A549 (cell line): ENCODE measurements around the gene RPLP2. TPM values are rescaled to one million over a fixed set of nuclear protein-coding genes. Genes with fewer than 3 reads are reported as not detected.
A peak's percentile ranks its signal among the peaks of the same experiment; 100 is the strongest.

ENCODE experiments used
- ATAC-seq, 2 experiments: fragments of 200-7000 bp in 1 of 2; fragments of >200 bp in 1 of 2; cut with Nextera tagmentation in 1 of 2; cut with Tn5 transposase in 1 of 2; 3 replicates each; pipeline versions ENCODE4 v1.8.0 to v1.9.1; 2018 to 2020; ENCODE audit warnings: mild to moderate bottlenecking in 1 of 2, moderate library complexity in 1 of 2
- CTCF ChIA-PET: fragments of 300-600 bp; sonication (Branson Sonifier 250); formaldehyde crosslinking; extraction: SDS; loops from one replicate; lab custom pipeline; 2021; ENCODE audit warnings: antibody characterized with exemption, inconsistent platforms; lab: Yijun Ruan, JAX
- POLR2A ChIA-PET: fragments of 350-600 bp; formaldehyde crosslinking; extraction: SDS; loops from one replicate; lab custom pipeline; 2021; ENCODE audit warnings: antibody characterized with exemption, inconsistent platforms; lab: Yijun Ruan, JAX
- DNase-seq, 2 experiments: peaks; one replicate each; pipeline versions ENCODE4 v3.0.0 to v3.0.0-alpha.2; 2011 to 2016; ENCODE audit warnings: low read depth in 1 of 2, low spot score in 1 of 2
- FAIRE-seq: peaks from 2 replicates; lab custom pipeline; 2011; peaks lifted over from hg19 to GRCh38; lab: Jason Lieb, UNC
- H3K27ac ChIP-seq, 2 experiments: fragments of >200 bp; sonication (Bioruptor Twin); formaldehyde crosslinking; 3 replicates each; pipeline ENCODE4 v1.5.1; 2016 to 2017
- H3K4me1 ChIP-seq: fragments of >200 bp; sonication (Bioruptor Twin); formaldehyde crosslinking; 3 replicates; pipeline ENCODE4 v1.6.1; 2016
- H3K4me2 ChIP-seq: fragments of >200 bp; sonication (Bioruptor Twin); formaldehyde crosslinking; 3 replicates; pipeline ENCODE4 v1.6.1; 2016
- H3K4me3 ChIP-seq: fragments of >200 bp; sonication (Bioruptor Twin); formaldehyde crosslinking; 3 replicates; pipeline ENCODE4 v1.5.1; 2016
- H3K9me3 ChIP-seq: fragments of >200 bp; sonication (Bioruptor Twin); formaldehyde crosslinking; 3 replicates; pipeline ENCODE4 v1.6.1; 2016
- CBX8 ChIP-seq: fragments of 200-600 bp; sonication (generic); IDR thresholded peaks from 2 replicates; pipeline ENCODE4 v1.6.1; 2016
- CEBPB ChIP-seq, 2 experiments: fragments of >200 bp in 1 of 2; sonication (Bioruptor Twin) in 1 of 2; formaldehyde crosslinking in 1 of 2; IDR thresholded peaks; 2 replicates each; pipeline ENCODE4 v1.6.1; 2012 to 2016
- CHD4 ChIP-seq: fragments of 200-600 bp; sonication (generic); IDR thresholded peaks from 2 replicates; pipeline ENCODE4 v1.6.1; 2016; ENCODE audit warnings: antibody characterized with exemption, mild to moderate bottlenecking, borderline replicate concordance
- FOXS1 ChIP-seq: fragments of 250-450 bp; sonication (Bioruptor Pico); IDR thresholded peaks from 2 replicates; pipeline ENCODE4 v1.5.0; 2020; ENCODE audit warnings: mild to moderate bottlenecking, moderate library complexity
- HOXB5 ChIP-seq: fragments of 250-450 bp; sonication (Bioruptor Pico); IDR thresholded peaks from 2 replicates; pipeline ENCODE4 v1.5.0; 2020; ENCODE audit warnings: mild to moderate bottlenecking, moderate library complexity
- JUN ChIP-seq, 2 experiments: fragments of >200 bp; sonication (Bioruptor Twin); formaldehyde crosslinking; IDR thresholded peaks; 2 replicates in 1 of 2; 3 replicates in 1 of 2; pipeline ENCODE4 v1.6.1; 2016 to 2017
- KDM5A ChIP-seq: fragments of 200-600 bp; sonication (generic); IDR thresholded peaks from 2 replicates; pipeline ENCODE4 v1.6.1; 2016; ENCODE audit warnings: antibody characterized with exemption, mild to moderate bottlenecking
- MAZ ChIP-seq: fragments of 150-350 bp; IDR thresholded peaks from 2 replicates; pipeline ENCODE4 v1.6.1; 2014; ENCODE audit warnings: antibody characterized with exemption, low read depth, low read length, borderline replicate concordance
- MYC ChIP-seq: IDR thresholded peaks from 2 replicates; pipeline ENCODE4 v1.6.1; 2012; ENCODE audit warnings: mild to moderate bottlenecking, inconsistent platforms, low read length, improper control_type of control experiment, borderline replicate concordance
- NFE2L2 ChIP-seq: fragments of 150-350 bp; conservative IDR thresholded peaks from 2 replicates; pipeline ENCODE4 v1.6.1; 2014; ENCODE audit warnings: low read length
- NPAS2 ChIP-seq: fragments of 250-450 bp; sonication (Bioruptor Pico); IDR thresholded peaks from 2 replicates; pipeline ENCODE4 v1.8.0; 2022; ENCODE audit warnings: mild to moderate bottlenecking, moderate library complexity, borderline replicate concordance
- POLR2A ChIP-seq: IDR thresholded peaks from 2 replicates; pipeline ENCODE4 v1.6.1; 2012; ENCODE audit warnings: mild to moderate bottlenecking, low read length
- RFX5 ChIP-seq: fragments of 450-650 bp; IDR thresholded peaks from 2 replicates; pipeline ENCODE4 v1.7.1; 2014; ENCODE audit warnings: antibody characterized with exemption, mild to moderate bottlenecking, moderate library complexity
- TP53 ChIP-seq: fragments of 250-450 bp; sonication (Bioruptor Pico); IDR thresholded peaks from 2 replicates; pipeline ENCODE4 v1.5.0; 2021; ENCODE audit warnings: mild to moderate bottlenecking, moderate library complexity
- WGBS: methylation state at CpG from one replicate; pipeline ENCODE4 v1.1.6; 2017; ENCODE audit errors: missing lambda C conversion rate; 5-methylcytosine and 5-hydroxymethylcytosine counted together
- polyA plus RNA-seq, 4 experiments: library from polyadenylated mRNA; depleted of rRNA in 3 of 4; stranded (reverse); fragments of >200 nt; fragmentation: RNase III in 1 of 4; extraction: RNeasy Plus Mini Kit Qiagen cat#74134 plus additional on column Dnase treatment in 1 of 4; gene quantifications; 2 replicates in 3 of 4; 3 replicates in 1 of 4; pipeline ENCODE4 v1.2.3, GENCODE V29; 2011 to 2017
- TF ChIP-seq, protein P1 (sequence below): fragments of 200-600 bp; sonication (generic); IDR thresholded peaks from 2 replicates; pipeline ENCODE4 v1.6.1; 2016; ENCODE audit warnings: antibody characterized with exemption, mild to moderate bottlenecking, moderate library complexity
- TF ChIP-seq, protein P2 (sequence below): fragments of 450-650 bp; IDR thresholded peaks from 2 replicates; pipeline ENCODE4 v1.6.1; 2014; ENCODE audit warnings: antibody characterized with exemption
- TF ChIP-seq, protein P3 (sequence below): fragments of >200 bp; sonication (Bioruptor Twin); formaldehyde crosslinking; IDR thresholded peaks from 3 replicates; pipeline ENCODE4 v1.5.1; 2016
- TF ChIP-seq, protein P4 (sequence below): fragments of 150-350 bp; IDR thresholded peaks from 2 replicates; pipeline ENCODE4 v1.6.1; 2014; ENCODE audit warnings: low read depth, mild to moderate bottlenecking, low read length

The RPLP2 gene
- polyA plus RNA-seq, 2 of the 4 experiments (the other 2 are of a cell fraction) = 1,493 to 2,508 TPM

DNA sequence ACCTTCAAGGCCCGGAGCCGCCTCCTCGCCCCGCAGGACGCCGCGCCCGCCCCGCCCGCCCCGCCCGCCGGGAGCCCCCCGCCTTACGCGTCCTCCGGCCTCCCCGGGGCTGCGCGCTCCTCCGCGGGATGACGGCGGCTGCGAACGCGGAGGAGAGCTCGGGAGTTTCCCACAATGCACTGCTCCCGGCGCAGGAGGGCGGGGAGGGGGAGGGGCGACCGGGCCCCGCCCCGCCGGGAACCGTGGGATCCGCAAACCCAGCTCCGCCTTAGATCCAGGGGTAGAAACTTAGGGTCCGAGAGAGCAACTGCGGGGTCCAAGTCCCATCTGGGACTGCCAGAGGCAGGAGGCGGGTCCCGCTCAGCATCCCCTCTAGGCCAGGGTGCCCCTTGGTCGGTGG lies 19.8 kb upstream of the RPLP2 start, which contains the start of gene CEND1 (continued):
- no peak for TF ChIP-seq NPAS2 (CRISPR knock-in tag)
- TF ChIP-seq, protein P1, sequence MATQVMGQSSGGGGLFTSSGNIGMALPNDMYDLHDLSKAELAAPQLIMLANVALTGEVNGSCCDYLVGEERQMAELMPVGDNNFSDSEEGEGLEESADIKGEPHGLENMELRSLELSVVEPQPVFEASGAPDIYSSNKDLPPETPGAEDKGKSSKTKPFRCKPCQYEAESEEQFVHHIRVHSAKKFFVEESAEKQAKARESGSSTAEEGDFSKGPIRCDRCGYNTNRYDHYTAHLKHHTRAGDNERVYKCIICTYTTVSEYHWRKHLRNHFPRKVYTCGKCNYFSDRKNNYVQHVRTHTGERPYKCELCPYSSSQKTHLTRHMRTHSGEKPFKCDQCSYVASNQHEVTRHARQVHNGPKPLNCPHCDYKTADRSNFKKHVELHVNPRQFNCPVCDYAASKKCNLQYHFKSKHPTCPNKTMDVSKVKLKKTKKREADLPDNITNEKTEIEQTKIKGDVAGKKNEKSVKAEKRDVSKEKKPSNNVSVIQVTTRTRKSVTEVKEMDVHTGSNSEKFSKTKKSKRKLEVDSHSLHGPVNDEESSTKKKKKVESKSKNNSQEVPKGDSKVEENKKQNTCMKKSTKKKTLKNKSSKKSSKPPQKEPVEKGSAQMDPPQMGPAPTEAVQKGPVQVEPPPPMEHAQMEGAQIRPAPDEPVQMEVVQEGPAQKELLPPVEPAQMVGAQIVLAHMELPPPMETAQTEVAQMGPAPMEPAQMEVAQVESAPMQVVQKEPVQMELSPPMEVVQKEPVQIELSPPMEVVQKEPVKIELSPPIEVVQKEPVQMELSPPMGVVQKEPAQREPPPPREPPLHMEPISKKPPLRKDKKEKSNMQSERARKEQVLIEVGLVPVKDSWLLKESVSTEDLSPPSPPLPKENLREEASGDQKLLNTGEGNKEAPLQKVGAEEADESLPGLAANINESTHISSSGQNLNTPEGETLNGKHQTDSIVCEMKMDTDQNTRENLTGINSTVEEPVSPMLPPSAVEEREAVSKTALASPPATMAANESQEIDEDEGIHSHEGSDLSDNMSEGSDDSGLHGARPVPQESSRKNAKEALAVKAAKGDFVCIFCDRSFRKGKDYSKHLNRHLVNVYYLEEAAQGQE = no peak
- TF ChIP-seq, all 56 proteins: peak for 0

DNA sequence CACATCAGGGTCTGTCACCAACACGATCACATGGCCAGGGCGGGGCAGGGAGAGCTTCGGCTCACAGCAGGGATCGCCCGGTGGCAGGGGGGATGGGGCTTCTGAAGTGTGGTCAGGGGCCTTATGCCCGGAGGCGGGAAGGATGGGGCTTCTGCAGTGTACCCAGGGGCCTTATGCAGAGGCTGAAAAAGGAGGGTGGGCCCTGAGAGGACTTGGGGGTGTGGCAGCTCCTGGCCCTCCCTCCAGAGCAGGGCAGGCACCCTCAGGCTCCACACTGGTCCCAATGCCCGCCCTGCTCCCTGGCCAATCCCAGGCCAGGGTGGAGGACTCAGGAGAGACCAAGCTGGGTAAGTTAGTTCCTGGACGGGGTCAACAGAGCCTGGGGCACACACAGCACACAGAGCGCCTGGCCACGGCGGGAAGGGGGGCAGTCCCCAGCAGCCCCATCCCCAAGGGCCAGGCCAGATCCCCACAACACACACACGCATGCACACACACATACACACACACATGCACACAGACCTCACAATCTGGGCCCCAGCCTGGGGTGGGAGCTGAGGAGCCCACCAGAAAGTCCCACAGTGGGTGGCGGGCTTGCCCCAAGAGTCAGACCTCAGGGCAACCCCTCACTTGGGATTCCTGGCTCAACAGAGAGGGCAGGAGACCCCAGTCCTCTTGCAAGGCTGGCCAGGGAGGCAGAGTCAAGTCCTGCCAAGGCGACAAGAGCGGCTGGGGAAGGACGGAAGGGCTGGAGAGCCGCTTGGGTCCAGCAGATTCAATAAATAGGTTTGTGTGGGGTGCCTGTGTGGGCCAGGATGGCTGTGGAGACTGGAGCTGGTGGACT lies 18.8 kb upstream of the RPLP2 start:
- CTCF ChIA-PET = interaction anchor here (0.6 to 1.6 kb wide), 3 partner anchors 8 to 16 kb away, joined by 4 read pairs; no protein-coding TSS in a partner anchor
- H3K9me3 ChIP-seq = no peaks in the 10 kb centered on the region
- peak overlapping the region in 1 of 2 experiments; percentile 72; a peak in 1 of 6 replicates for H3K27ac ChIP-seq
- peaks cover 39% of the 10 kb centered on the region for H3K4me1 ChIP-seq
- ATAC-seq = peak; percentile 36 to 83
- H3K4me2 ChIP-seq = peak overlapping the region; percentile 77
- no peak for FAIRE-seq
- peak in 1 of 2 experiments; percentile 74 for DNase-seq
- TF ChIP-seq TP53 (CRISPR knock-in tag) (no peak), JUN (IDR thresholded peaks at IDR 0.05) (peak in 1 of 2 experiments; percentile 24; a peak in 1 of 5 replicates), POLR2A (no peak)
- TF ChIP-seq, protein P2, sequence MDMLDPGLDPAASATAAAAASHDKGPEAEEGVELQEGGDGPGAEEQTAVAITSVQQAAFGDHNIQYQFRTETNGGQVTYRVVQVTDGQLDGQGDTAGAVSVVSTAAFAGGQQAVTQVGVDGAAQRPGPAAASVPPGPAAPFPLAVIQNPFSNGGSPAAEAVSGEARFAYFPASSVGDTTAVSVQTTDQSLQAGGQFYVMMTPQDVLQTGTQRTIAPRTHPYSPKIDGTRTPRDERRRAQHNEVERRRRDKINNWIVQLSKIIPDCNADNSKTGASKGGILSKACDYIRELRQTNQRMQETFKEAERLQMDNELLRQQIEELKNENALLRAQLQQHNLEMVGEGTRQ = 0 out of 2 replicates have a peak, but pooled peaks have one; percentile 33
- TF ChIP-seq, all 56 proteins: peak for 2
- no peak overlapping the region for H3K4me3 ChIP-seq
- POLR2A ChIA-PET = interaction anchor here (1.3 to 2.1 kb wide), 4 partner anchors 12 to 18 kb away, joined by 3 to 9 read pairs (median 4); partner anchors contain the start of genes GATD1 and RPLP2
- 59% methylated on average over 18 of the region's 18 CpGs for WGBS

DNA sequence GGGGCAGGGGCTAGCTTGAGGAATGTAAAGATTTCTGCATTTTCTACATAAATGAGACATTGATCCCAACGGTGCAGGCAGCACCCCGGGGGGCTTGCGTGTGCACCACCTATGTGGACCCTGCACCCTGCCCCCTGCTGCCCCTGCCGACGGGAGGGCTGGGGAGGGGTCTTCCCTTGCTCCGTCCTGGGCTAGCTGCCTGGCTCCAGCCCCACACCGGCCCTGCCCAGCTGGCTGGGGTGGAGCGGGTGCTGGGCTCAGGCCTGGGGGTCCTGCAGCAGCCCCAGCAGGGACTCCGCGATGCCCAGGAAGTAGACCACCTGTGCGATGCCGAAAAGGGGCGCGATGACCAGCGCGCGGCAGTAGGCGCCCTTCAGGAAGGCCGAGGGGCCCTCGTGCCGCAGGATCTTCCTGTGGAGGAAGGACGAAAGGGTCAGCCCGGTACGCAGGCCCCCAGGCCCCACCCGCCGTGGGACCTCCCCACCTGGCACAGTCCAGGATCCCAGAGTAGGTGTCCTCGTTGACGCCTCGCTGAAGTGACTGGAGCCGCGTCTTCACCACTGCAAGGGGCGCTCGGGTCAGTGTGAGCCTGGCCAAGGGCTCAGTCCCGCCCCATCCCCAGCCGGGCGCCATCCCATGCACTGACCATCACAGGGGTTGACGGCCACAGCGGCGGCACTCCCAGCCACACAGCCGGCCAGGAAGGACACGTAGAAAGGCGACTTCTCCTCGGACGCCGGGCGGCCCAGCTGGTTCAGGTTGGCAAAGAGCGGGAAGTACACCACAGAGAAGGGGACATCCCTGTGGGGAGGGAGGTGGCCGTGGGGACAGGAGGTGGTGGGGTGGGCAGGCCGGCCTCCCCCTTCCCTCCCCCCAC lies 17.9 kb upstream of the RPLP2 start:
- POLR2A ChIA-PET = interaction anchor here (1.3 to 2.1 kb wide), 2 partner anchors 15 to 17 kb away, joined by 3 to 9 read pairs; partner anchors contain the start of genes GATD1 and RPLP2
- CTCF ChIA-PET = interaction anchor here (0.6 to 1.0 kb wide), 2 partner anchors 49 to 65 kb away, joined by 3 read pairs; no protein-coding TSS in a partner anchor
- H3K27ac ChIP-seq = no peak overlapping the region
- no peak overlapping the region for H3K4me2 ChIP-seq
- DNase-seq (no peak), FAIRE-seq (no peak), ATAC-seq (no peak)
- H3K9me3 ChIP-seq = no peaks in the 10 kb centered on the region
- no peak for TF ChIP-seq NFE2L2
- TF ChIP-seq FOXS1 (CRISPR knock-in tag) = no peak
- TF ChIP-seq MYC = no peak
- TF ChIP-seq CEBPB (IDR thresholded peaks at IDR 0.05) = no peak
- TF ChIP-seq TP53 (CRISPR knock-in tag) = no peak
- TF ChIP-seq, protein P3, sequence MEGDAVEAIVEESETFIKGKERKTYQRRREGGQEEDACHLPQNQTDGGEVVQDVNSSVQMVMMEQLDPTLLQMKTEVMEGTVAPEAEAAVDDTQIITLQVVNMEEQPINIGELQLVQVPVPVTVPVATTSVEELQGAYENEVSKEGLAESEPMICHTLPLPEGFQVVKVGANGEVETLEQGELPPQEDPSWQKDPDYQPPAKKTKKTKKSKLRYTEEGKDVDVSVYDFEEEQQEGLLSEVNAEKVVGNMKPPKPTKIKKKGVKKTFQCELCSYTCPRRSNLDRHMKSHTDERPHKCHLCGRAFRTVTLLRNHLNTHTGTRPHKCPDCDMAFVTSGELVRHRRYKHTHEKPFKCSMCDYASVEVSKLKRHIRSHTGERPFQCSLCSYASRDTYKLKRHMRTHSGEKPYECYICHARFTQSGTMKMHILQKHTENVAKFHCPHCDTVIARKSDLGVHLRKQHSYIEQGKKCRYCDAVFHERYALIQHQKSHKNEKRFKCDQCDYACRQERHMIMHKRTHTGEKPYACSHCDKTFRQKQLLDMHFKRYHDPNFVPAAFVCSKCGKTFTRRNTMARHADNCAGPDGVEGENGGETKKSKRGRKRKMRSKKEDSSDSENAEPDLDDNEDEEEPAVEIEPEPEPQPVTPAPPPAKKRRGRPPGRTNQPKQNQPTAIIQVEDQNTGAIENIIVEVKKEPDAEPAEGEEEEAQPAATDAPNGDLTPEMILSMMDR = no peak
- TF ChIP-seq CBX8 = no peak
- no peak for TF ChIP-seq JUN (IDR thresholded peaks at IDR 0.05)
- TF ChIP-seq CHD4 = no peak
- no peak for TF ChIP-seq MAZ
- TF ChIP-seq HOXB5 = no peak
- TF ChIP-seq KDM5A = no peak
- TF ChIP-seq RFX5 = no peak
- TF ChIP-seq, protein P4, sequence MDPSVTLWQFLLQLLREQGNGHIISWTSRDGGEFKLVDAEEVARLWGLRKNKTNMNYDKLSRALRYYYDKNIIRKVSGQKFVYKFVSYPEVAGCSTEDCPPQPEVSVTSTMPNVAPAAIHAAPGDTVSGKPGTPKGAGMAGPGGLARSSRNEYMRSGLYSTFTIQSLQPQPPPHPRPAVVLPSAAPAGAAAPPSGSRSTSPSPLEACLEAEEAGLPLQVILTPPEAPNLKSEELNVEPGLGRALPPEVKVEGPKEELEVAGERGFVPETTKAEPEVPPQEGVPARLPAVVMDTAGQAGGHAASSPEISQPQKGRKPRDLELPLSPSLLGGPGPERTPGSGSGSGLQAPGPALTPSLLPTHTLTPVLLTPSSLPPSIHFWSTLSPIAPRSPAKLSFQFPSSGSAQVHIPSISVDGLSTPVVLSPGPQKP = no peak
- TF ChIP-seq, all 56 proteins: peak for 0
- WGBS = 93% methylated on average over 37 of the region's 49 CpGs
- H3K4me1 ChIP-seq = peaks cover 48% of the 10 kb centered on the region
- no peak overlapping the region for H3K4me3 ChIP-seq
